Hematopoietic multipotent progenitor cell treated with erythropoietin and hydrocortisone succinate and interleukin-3 and kit ligand, for 6 days (in vitro differentiated cells): ENCODE measurements around the gene S1PR4.

ENCODE experiments used
- DNase-seq: peaks from one replicate; pipeline ENCODE4 v3.0.0-alpha.2; 2015

Gene S1PR4

GRCh38 chr19:3225677-3226093 is 47.1 kb downstream of the S1PR4 start:
- DNase-seq: no peak

- no peak for DNase-seq
Observed at GRCh38 chr19:3227054-3227626, 48.6 kb downstream of the S1PR4 start.

- no peak for DNase-seq
Observed at GRCh38 chr19:3229346-3229743, 50.8 kb downstream of the S1PR4 start.
